Stimulated activated memory B cell treated with anti-CD40 and anti-IgM and Interleukin-4, amounts not matched to agents 10 μg/mL and 1 μg/mL and 100 μg/mL, for 72 hours (primary cell): ENCODE results near the gene ANKRD11.

ENCODE experiments used
- ATAC-seq: fragments of 150-1000 bp; cut with Tn5 transposase; 2 replicates; pipeline ENCODE4 v1.10.0; 2021
- H3K27ac Mint-ChIP-seq: one replicate; pipeline ENCODE4 v1.8.0; 2022; ENCODE audit warnings: mild to moderate bottlenecking, mixed read lengths
- H3K27me3 Mint-ChIP-seq: one replicate; pipeline ENCODE4 v1.8.0; 2022; ENCODE audit warnings: mixed read lengths
- H3K36me3 Mint-ChIP-seq: one replicate; pipeline ENCODE4 v1.8.0; 2022; ENCODE audit warnings: mixed read lengths
- H3K4me1 Mint-ChIP-seq: one replicate; pipeline ENCODE4 v1.8.0; 2022; ENCODE audit warnings: mixed read lengths
- H3K4me3 Mint-ChIP-seq: one replicate; pipeline ENCODE4 v1.8.0; 2022; ENCODE audit warnings: mild to moderate bottlenecking, moderate library complexity, mixed read lengths
- H3K9me3 Mint-ChIP-seq: one replicate; pipeline ENCODE4 v1.8.0; 2022; ENCODE audit warnings: mixed read lengths

Gene ANKRD11

GRCh38 chr16:89289428-89290395 lies 200.6 kb downstream of the ANKRD11 start:
- peak; percentile 84 for ATAC-seq
- Mint-ChIP-seq H3K27me3 (no peaks in the 10 kb centered on the region), H3K36me3 (peaks cover 24% of the 10 kb centered on the region), H3K4me3 (no peak overlapping the region), H3K9me3 (no peaks in the 10 kb centered on the region), H3K27ac (no peak overlapping the region), H3K4me1 (peaks cover 6% of the 10 kb centered on the region)

GRCh38 chr16:89288966-89289365 lies 201.4 kb downstream of the ANKRD11 start:
- ATAC-seq: no peak
- peaks cover 6% of the 10 kb centered on the region for H3K4me1 Mint-ChIP-seq

GRCh38 chr16:89288577-89288844 lies 201.8 kb downstream of the ANKRD11 start:
- peaks cover 24% of the 10 kb centered on the region for H3K36me3 Mint-ChIP-seq
- peaks cover 6% of the 10 kb centered on the region for H3K4me1 Mint-ChIP-seq
- no peak overlapping the region for H3K4me3 Mint-ChIP-seq
- H3K9me3 Mint-ChIP-seq: no peaks in the 10 kb centered on the region
- no peaks in the 10 kb centered on the region for H3K27me3 Mint-ChIP-seq
- no peak overlapping the region for H3K27ac Mint-ChIP-seq
- ATAC-seq: no peak

More at GRCh38 chr16:89288966-89289365, 201.4 kb downstream of the ANKRD11 start:
- H3K27ac Mint-ChIP-seq: no peak overlapping the region
- no peak overlapping the region for H3K4me3 Mint-ChIP-seq
- peaks cover 24% of the 10 kb centered on the region for H3K36me3 Mint-ChIP-seq
- H3K9me3 Mint-ChIP-seq: no peaks in the 10 kb centered on the region
- no peaks in the 10 kb centered on the region for H3K27me3 Mint-ChIP-seq

- H3K27me3 Mint-ChIP-seq: no peaks in the 10 kb centered on the region
- H3K4me3 Mint-ChIP-seq: no peak overlapping the region
- H3K36me3 Mint-ChIP-seq: peaks cover 24% of the 10 kb centered on the region
- no peak overlapping the region for H3K27ac Mint-ChIP-seq
- no peak for ATAC-seq
- peaks cover 6% of the 10 kb centered on the region for H3K4me1 Mint-ChIP-seq
- no peaks in the 10 kb centered on the region for H3K9me3 Mint-ChIP-seq
Measured at GRCh38 chr16:89287777-89288576, 202.4 kb downstream of the ANKRD11 start.

- peaks cover 6% of the 10 kb centered on the region for H3K4me1 Mint-ChIP-seq
- no peak overlapping the region for H3K27ac Mint-ChIP-seq
- ATAC-seq: no peak
- H3K36me3 Mint-ChIP-seq: peaks cover 17% of the 10 kb centered on the region
- no peaks in the 10 kb centered on the region for H3K27me3 Mint-ChIP-seq
- no peak overlapping the region for H3K4me3 Mint-ChIP-seq
- H3K9me3 Mint-ChIP-seq: no peaks in the 10 kb centered on the region
Measured at GRCh38 chr16:89286096-89286495, 204.3 kb downstream of the ANKRD11 start.

- no peak for ATAC-seq
- no peaks in the 10 kb centered on the region for H3K9me3 Mint-ChIP-seq
- no peak overlapping the region for H3K27ac Mint-ChIP-seq
- H3K27me3 Mint-ChIP-seq: no peaks in the 10 kb centered on the region
- peaks cover 12% of the 10 kb centered on the region for H3K36me3 Mint-ChIP-seq
- no peak overlapping the region for H3K4me3 Mint-ChIP-seq
- peaks cover 6% of the 10 kb centered on the region for H3K4me1 Mint-ChIP-seq
Measured at GRCh38 chr16:89285381-89285780, 205.0 kb downstream of the ANKRD11 start.

GRCh38 chr16:89283449-89283848 lies 206.9 kb downstream of the ANKRD11 start:
- H3K27ac Mint-ChIP-seq: no peak overlapping the region
- no peak overlapping the region for H3K4me3 Mint-ChIP-seq
- no peaks in the 10 kb centered on the region for H3K9me3 Mint-ChIP-seq
- ATAC-seq: no peak
- H3K4me1 Mint-ChIP-seq: peaks cover 3% of the 10 kb centered on the region
- peaks cover 11% of the 10 kb centered on the region for H3K36me3 Mint-ChIP-seq
- no peaks in the 10 kb centered on the region for H3K27me3 Mint-ChIP-seq

GRCh38 chr16:89282523-89282922 lies 207.8 kb downstream of the ANKRD11 start:
- Mint-ChIP-seq H3K4me3 (no peak overlapping the region), H3K27me3 (no peaks in the 10 kb centered on the region), H3K9me3 (no peaks in the 10 kb centered on the region), H3K36me3 (peaks cover 17% of the 10 kb centered on the region), H3K4me1 (peaks cover 9% of the 10 kb centered on the region), H3K27ac (no peak overlapping the region)
- ATAC-seq: no peak

- no peak for ATAC-seq
- Mint-ChIP-seq H3K4me1 (peaks cover 9% of the 10 kb centered on the region), H3K36me3 (peaks cover 20% of the 10 kb centered on the region), H3K27me3 (no peaks in the 10 kb centered on the region), H3K4me3 (no peak overlapping the region), H3K9me3 (no peaks in the 10 kb centered on the region), H3K27ac (no peak overlapping the region)
Measured at GRCh38 chr16:89281829-89282228, 208.5 kb downstream of the ANKRD11 start.

- H3K36me3 Mint-ChIP-seq: peaks cover 21% of the 10 kb centered on the region
- H3K4me3 Mint-ChIP-seq: no peak overlapping the region
- peaks cover 9% of the 10 kb centered on the region for H3K4me1 Mint-ChIP-seq
- no peaks in the 10 kb centered on the region for H3K27me3 Mint-ChIP-seq
- H3K9me3 Mint-ChIP-seq: no peaks in the 10 kb centered on the region
- no peak for ATAC-seq
- no peak overlapping the region for H3K27ac Mint-ChIP-seq
Measured at GRCh38 chr16:89281189-89281577, 209.2 kb downstream of the ANKRD11 start.

- no peak for ATAC-seq
- Mint-ChIP-seq H3K9me3 (no peaks in the 10 kb centered on the region), H3K36me3 (peaks cover 26% of the 10 kb centered on the region)
Measured at GRCh38 chr16:89280546-89281188, 209.7 kb downstream of the ANKRD11 start.

GRCh38 chr16:89279666-89280481 lies 210.5 kb downstream of the ANKRD11 start:
- Mint-ChIP-seq H3K9me3 (no peaks in the 10 kb centered on the region), H3K27me3 (no peaks in the 10 kb centered on the region), H3K4me1 (peaks cover 9% of the 10 kb centered on the region), H3K4me3 (no peak overlapping the region), H3K27ac (no peak overlapping the region), H3K36me3 (peaks cover 34% of the 10 kb centered on the region)
- no peak for ATAC-seq

More at GRCh38 chr16:89280546-89281188, 209.7 kb downstream of the ANKRD11 start:
- Mint-ChIP-seq H3K27me3 (no peaks in the 10 kb centered on the region), H3K4me1 (peaks cover 9% of the 10 kb centered on the region), H3K4me3 (no peak overlapping the region), H3K27ac (no peak overlapping the region)

- peaks cover 44% of the 10 kb centered on the region for H3K36me3 Mint-ChIP-seq
- H3K9me3 Mint-ChIP-seq: no peaks in the 10 kb centered on the region
- no peak overlapping the region for H3K4me3 Mint-ChIP-seq
- no peak for ATAC-seq
- H3K4me1 Mint-ChIP-seq: peaks cover 9% of the 10 kb centered on the region
- no peaks in the 10 kb centered on the region for H3K27me3 Mint-ChIP-seq
- no peak overlapping the region for H3K27ac Mint-ChIP-seq
Measured at GRCh38 chr16:89278441-89279240, 211.7 kb downstream of the ANKRD11 start.
